H9 (cell line): ENCODE data around the gene LMF2. TPM values are rescaled to one million over a fixed set of nuclear protein-coding genes. Genes with fewer than 3 reads are reported as not detected.

ENCODE experiments used
- DNase-seq: peaks from one replicate; pipeline ENCODE4 v3.0.0-alpha.2; 2017
- H2AFZ ChIP-seq: one replicate; pipeline ENCODE4 v1.6.1; 2013; ENCODE audit warnings: mild to moderate bottlenecking, low read length, control low read depth, moderate library complexity
- H2AK5ac ChIP-seq: 2 replicates; pipeline ENCODE4 v1.6.1; 2013; ENCODE audit warnings: low read length, control low read depth, mixed read lengths; ENCODE audit not compliant: insufficient read length
- H2BK120ac ChIP-seq: one replicate; pipeline ENCODE4 v1.6.1; 2013; ENCODE audit warnings: low read depth, mild to moderate bottlenecking, low read length, control low read depth, inconsistent platforms; ENCODE audit not compliant: poor library complexity, severe bottlenecking
- H2BK12ac ChIP-seq: 2 replicates; pipeline ENCODE4 v1.6.1; 2013; ENCODE audit warnings: low read length, control low read depth, mixed read lengths, low read depth; ENCODE audit not compliant: insufficient read length
- H2BK15ac ChIP-seq: 2 replicates; pipeline ENCODE4 v1.6.1; 2013; ENCODE audit warnings: low read depth, low read length, control low read depth
- H2BK20ac ChIP-seq: one replicate; pipeline ENCODE4 v1.6.1; 2013; ENCODE audit warnings: low read depth, mild to moderate bottlenecking, low read length, control low read depth, inconsistent platforms; ENCODE audit not compliant: poor library complexity, severe bottlenecking
- H2BK5ac ChIP-seq: 2 replicates; pipeline ENCODE4 v1.6.1; 2013; ENCODE audit warnings: low read length, control low read depth, mixed read lengths; ENCODE audit not compliant: insufficient read length
- H3K14ac ChIP-seq: 2 replicates; pipeline ENCODE4 v1.6.1; 2013; ENCODE audit warnings: low read length, control low read depth; ENCODE audit not compliant: insufficient read depth
- H3K18ac ChIP-seq: 2 replicates; pipeline ENCODE4 v1.6.1; 2013; ENCODE audit warnings: low read depth, mild to moderate bottlenecking, mixed read lengths, low read length, control low read depth; ENCODE audit not compliant: insufficient read length
- H3K23ac ChIP-seq: 2 replicates; pipeline ENCODE4 v1.6.1; 2013; ENCODE audit warnings: low read length, control low read depth, mixed read lengths, low read depth; ENCODE audit not compliant: insufficient read length
- H3K23me2 ChIP-seq: 2 replicates; pipeline ENCODE4 v1.6.1; 2013; ENCODE audit warnings: low read depth, mild to moderate bottlenecking, mixed read lengths, low read length, control low read depth; ENCODE audit not compliant: insufficient read length, poor library complexity, severe bottlenecking
- H3K27ac ChIP-seq: 2 replicates; pipeline ENCODE4 v1.5.1; 2013; ENCODE audit warnings: low read length, control low read depth, mixed read lengths, low read depth; ENCODE audit not compliant: insufficient read length
- H3K27me3 ChIP-seq: 2 replicates; pipeline ENCODE4 v1.6.1; 2013; ENCODE audit warnings: low read length, control low read depth, inconsistent platforms; ENCODE audit not compliant: insufficient read depth
- H3K4ac ChIP-seq: 2 replicates; pipeline ENCODE4 v1.6.1; 2013; ENCODE audit warnings: low read depth, mild to moderate bottlenecking, control low read depth, inconsistent platforms, low read length, moderate library complexity
- H3K4me1 ChIP-seq: 2 replicates; pipeline ENCODE4 v1.6.1; 2013; ENCODE audit warnings: low read length, control low read depth, inconsistent platforms; ENCODE audit not compliant: insufficient read depth
- H3K4me2 ChIP-seq: 2 replicates; pipeline ENCODE4 v1.6.1; 2013; ENCODE audit warnings: low read length, control low read depth, mixed read lengths; ENCODE audit not compliant: insufficient read length, insufficient read depth
- H3K56ac ChIP-seq: 2 replicates; pipeline ENCODE4 v1.6.1; 2013; ENCODE audit warnings: low read depth, mild to moderate bottlenecking, mixed read lengths, low read length, control low read depth; ENCODE audit not compliant: insufficient read length
- H3K79me1 ChIP-seq: 2 replicates; pipeline ENCODE4 v1.6.1; 2013; ENCODE audit warnings: low read depth, mild to moderate bottlenecking, moderate library complexity, low read length, control low read depth, inconsistent platforms; ENCODE audit not compliant: insufficient read depth, poor library complexity, severe bottlenecking
- H3K79me2 ChIP-seq: 2 replicates; pipeline ENCODE4 v1.6.1; 2013; ENCODE audit warnings: low read length, control low read depth, inconsistent platforms; ENCODE audit not compliant: insufficient read depth
- H3K9ac ChIP-seq: 2 replicates; pipeline ENCODE4 v1.6.1; 2013; ENCODE audit warnings: low read length, control low read depth, mixed read lengths; ENCODE audit not compliant: insufficient read length; ENCODE audit errors: extremely low read depth
- H3K9me3 ChIP-seq: one replicate; pipeline ENCODE4 v1.6.1; 2013; ENCODE audit warnings: low read depth, low read length, inconsistent platforms; ENCODE audit not compliant: control insufficient read depth
- H3T11ph ChIP-seq: one replicate; pipeline ENCODE4 v1.6.1; 2013; ENCODE audit warnings: mild to moderate bottlenecking, low read length, control low read depth, inconsistent platforms
- H4K20me1 ChIP-seq: one replicate; pipeline ENCODE4 v1.6.1; 2013; ENCODE audit not compliant: control insufficient read depth, insufficient read length, insufficient read depth
- H4K5ac ChIP-seq: 2 replicates; pipeline ENCODE4 v1.6.1; 2013; ENCODE audit warnings: low read depth, mild to moderate bottlenecking, mixed read lengths, low read length, control low read depth; ENCODE audit not compliant: insufficient read length
- H4K8ac ChIP-seq: replicated peaks from 2 replicates; pipeline ENCODE4 v1.6.1; 2013; ENCODE audit warnings: low read length, control low read depth, mixed read lengths, low read depth; ENCODE audit not compliant: insufficient read length
- H4K91ac ChIP-seq: 2 replicates; pipeline ENCODE4 v1.6.1; 2013; ENCODE audit warnings: low read depth, mild to moderate bottlenecking, moderate library complexity, mixed read lengths, low read length, control low read depth; ENCODE audit not compliant: insufficient read length
- H3K27ac Mint-ChIP-seq, 3 experiments: 2 replicates in 2 of 3; 3 replicates in 1 of 3; pipeline ENCODE4 v1.8.0; 2020 to 2021; ENCODE audit warnings: mixed read lengths in 3 of 3, mild to moderate bottlenecking in 1 of 3, moderate library complexity in 1 of 3
- H3K27me3 Mint-ChIP-seq: 2 replicates; pipeline ENCODE4 v1.8.0; 2021; ENCODE audit warnings: low read depth, mild to moderate bottlenecking, moderate library complexity, mixed read lengths
- H3K36me3 Mint-ChIP-seq, 3 experiments: 2 replicates in 2 of 3; 3 replicates in 1 of 3; pipeline ENCODE4 v1.8.0; 2020 to 2021; ENCODE audit warnings: low read depth in 3 of 3, mixed read lengths in 3 of 3; ENCODE audit not compliant: insufficient read depth in 1 of 3
- H3K4me1 Mint-ChIP-seq, 2 experiments: 2 replicates each; pipeline ENCODE4 v1.8.0; 2020; ENCODE audit warnings: mixed read lengths in 2 of 2
- H3K4me3 Mint-ChIP-seq, 2 experiments: 2 replicates in 1 of 2; 3 replicates in 1 of 2; pipeline ENCODE4 v1.8.0; 2020 to 2021; ENCODE audit warnings: mild to moderate bottlenecking in 2 of 2, mixed read lengths in 2 of 2, moderate library complexity in 1 of 2
- H3K9me3 Mint-ChIP-seq, 2 experiments: 2 replicates in 1 of 2; 3 replicates in 1 of 2; pipeline ENCODE4 v1.8.0; 2020; ENCODE audit warnings: mild to moderate bottlenecking in 2 of 2, mixed read lengths in 2 of 2, moderate library complexity in 1 of 2
- WGBS: extraction: QIAGEN DNeasy Blood & Tissue Kit; methylation state at CpG from one replicate; pipeline ENCODE4 v1.1.7; 2013; ENCODE audit warnings: missing lambda C conversion rate, low lambda C conversion rate, mixed read lengths; ENCODE audit not compliant: insufficient read length; ENCODE audit errors: extremely low coverage; 5-methylcytosine and 5-hydroxymethylcytosine counted together
- total RNA-seq: library from RNA; stranded (reverse); gene quantifications from 2 replicates; pipeline ENCODE4 v1.2.1, GENCODE V29; 2021
- TF ChIP-seq, protein P1 (sequence below): fragments of 200-600 bp; sonication (generic); conservative IDR thresholded peaks from 3 replicates; pipeline ENCODE4 v1.8.0; 2021; ENCODE audit warnings: antibody characterized with exemption, mild to moderate bottlenecking

LMF2 gene
- total RNA-seq, 1 experiment from 2014 or later = 43.6 TPM

- Histone ChIP-seq H4K5ac (no peak overlapping the region), H2BK20ac (no peak overlapping the region), H2AFZ (no peak overlapping the region), H3K4me2 (no peak overlapping the region), H2BK120ac (no peak overlapping the region), H2BK12ac (no peak overlapping the region), H3K27me3 (no peaks in the 10 kb centered on the region), H3K9ac (no peak overlapping the region), H3K18ac (no peak overlapping the region), H3K4me1 (no peaks in the 10 kb centered on the region), H2BK15ac (no peak overlapping the region), H3K4ac (no peak overlapping the region), H3K9me3 (no peaks in the 10 kb centered on the region), H4K20me1 (no peaks in the 10 kb centered on the region), H4K8ac (no peak overlapping the region), H3K79me1 (no peaks in the 10 kb centered on the region), H2AK5ac (no peak overlapping the region), H3K23ac (no peak overlapping the region), H3K23me2 (no peaks in the 10 kb centered on the region), H4K91ac (no peak overlapping the region), H3K14ac (no peak overlapping the region), H3T11ph (no peak overlapping the region), H2BK5ac (no peak overlapping the region), H3K79me2 (no peaks in the 10 kb centered on the region), H3K56ac (no peak overlapping the region), H3K27ac (no peak overlapping the region)
- no peak overlapping the region for H3K27ac Mint-ChIP-seq
- no peak for DNase-seq
- H3K36me3 Mint-ChIP-seq = peaks cover 25 to 89% (median 84%) of the 10 kb centered on the region in 3 experiments
- no peaks in the 10 kb centered on the region; a peak in 1 of 5 replicates for H3K9me3 Mint-ChIP-seq
- no peaks in the 10 kb centered on the region for H3K4me1 Mint-ChIP-seq
- TF ChIP-seq, protein P1, sequence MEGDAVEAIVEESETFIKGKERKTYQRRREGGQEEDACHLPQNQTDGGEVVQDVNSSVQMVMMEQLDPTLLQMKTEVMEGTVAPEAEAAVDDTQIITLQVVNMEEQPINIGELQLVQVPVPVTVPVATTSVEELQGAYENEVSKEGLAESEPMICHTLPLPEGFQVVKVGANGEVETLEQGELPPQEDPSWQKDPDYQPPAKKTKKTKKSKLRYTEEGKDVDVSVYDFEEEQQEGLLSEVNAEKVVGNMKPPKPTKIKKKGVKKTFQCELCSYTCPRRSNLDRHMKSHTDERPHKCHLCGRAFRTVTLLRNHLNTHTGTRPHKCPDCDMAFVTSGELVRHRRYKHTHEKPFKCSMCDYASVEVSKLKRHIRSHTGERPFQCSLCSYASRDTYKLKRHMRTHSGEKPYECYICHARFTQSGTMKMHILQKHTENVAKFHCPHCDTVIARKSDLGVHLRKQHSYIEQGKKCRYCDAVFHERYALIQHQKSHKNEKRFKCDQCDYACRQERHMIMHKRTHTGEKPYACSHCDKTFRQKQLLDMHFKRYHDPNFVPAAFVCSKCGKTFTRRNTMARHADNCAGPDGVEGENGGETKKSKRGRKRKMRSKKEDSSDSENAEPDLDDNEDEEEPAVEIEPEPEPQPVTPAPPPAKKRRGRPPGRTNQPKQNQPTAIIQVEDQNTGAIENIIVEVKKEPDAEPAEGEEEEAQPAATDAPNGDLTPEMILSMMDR = no peak
- no peak overlapping the region for H3K4me3 Mint-ChIP-seq
- H3K27me3 Mint-ChIP-seq = no peaks in the 10 kb centered on the region
- WGBS = no CpG with 5 or more reads among the region's 26 CpGs
Observed at GRCh38 chr22:50461536-50461935, 46.0 kb downstream of the LMF2 start.
